Endothelial cell (in vitro differentiated cells): Measurements from ENCODE around the gene PLA2G5. TPM values are rescaled to one million over a fixed set of nuclear protein-coding genes. Genes with fewer than 3 reads are reported as not detected.
"Not testable (repeated sequence)": the region's sequence is repeated elsewhere in the genome, so short reads cannot be mapped to it uniquely, and the experiment has no call there.

Source experiments
- DNase-seq: peaks from one replicate; pipeline ENCODE4 v3.0.0; 2021; ENCODE audit warnings: low spot score
- H3K27ac Mint-ChIP-seq: one replicate; pipeline ENCODE4 v1.8.0; 2021; ENCODE audit warnings: mixed read lengths, inconsistent platforms; ENCODE audit not compliant: unreplicated experiment
- H3K27me3 Mint-ChIP-seq: one replicate; pipeline ENCODE4 v1.8.0; 2021; ENCODE audit warnings: mild to moderate bottlenecking, moderate library complexity, mixed read lengths, inconsistent platforms; ENCODE audit not compliant: unreplicated experiment
- H3K36me3 Mint-ChIP-seq: one replicate; pipeline ENCODE4 v1.8.0; 2021; ENCODE audit warnings: mild to moderate bottlenecking, low read depth, mixed read lengths, inconsistent platforms; ENCODE audit not compliant: unreplicated experiment
- H3K4me1 Mint-ChIP-seq: one replicate; pipeline ENCODE4 v1.8.0; 2021; ENCODE audit warnings: mild to moderate bottlenecking, mixed read lengths, inconsistent platforms; ENCODE audit not compliant: unreplicated experiment
- H3K4me3 Mint-ChIP-seq: one replicate; pipeline ENCODE4 v1.8.0; 2021; ENCODE audit warnings: mild to moderate bottlenecking, mixed read lengths, inconsistent platforms; ENCODE audit not compliant: unreplicated experiment
- H3K9me3 Mint-ChIP-seq: one replicate; pipeline ENCODE4 v1.8.0; 2021; ENCODE audit warnings: mixed read lengths, inconsistent platforms; ENCODE audit not compliant: unreplicated experiment
- CTCF ChIP-seq: fragments of 200-600 bp; sonication (generic); IDR thresholded peaks from one replicate; pipeline ENCODE4 v1.5.0; 2021; ENCODE audit warnings: antibody characterized with exemption; ENCODE audit not compliant: unreplicated experiment
- long read RNA-seq: library from polyadenylated mRNA; unstranded; transcript quantifications from one replicate; pipeline ENCODE4 v2.0.0, GENCODE V29; 2020; ENCODE audit not compliant: unreplicated experiment
- total RNA-seq: library from RNA; stranded (reverse); fragmentation: NEBNext Ultra II Directional; extraction: Animal tissue kit (Norgen Biotek cat#: 25700); gene quantifications from one replicate; pipeline ENCODE4 v1.2.1, GENCODE V29; 2021; ENCODE audit not compliant: unreplicated experiment

The PLA2G5 gene
- total RNA-seq: 0.77 TPM
- long read RNA-seq, partial matches to known transcripts: 0 of 3 reads
- long read RNA-seq, other reads (novel, unspliced or antisense): 3 of 3 reads

GRCh38 chr1:20069874-20070273 is at the start of gene PLA2G5:
TSS of gene PLA2G5 (plus strand) at chr1:20070194. CDS start at chr1:20084831, 14,637 bp downstream.
- Mint-ChIP-seq H3K4me3 (no peak within 1 kb of the TSS), H3K36me3 (no peaks in the 10 kb centered on the region), H3K4me1 (no peaks in the 10 kb centered on the region), H3K27ac (no peak within 1 kb of the TSS), H3K9me3 (no peaks in the 10 kb centered on the region), H3K27me3 (peaks cover 7% of the 10 kb centered on the region)
- TF ChIP-seq CTCF: no peak
- DNase-seq: no peak

DNA sequence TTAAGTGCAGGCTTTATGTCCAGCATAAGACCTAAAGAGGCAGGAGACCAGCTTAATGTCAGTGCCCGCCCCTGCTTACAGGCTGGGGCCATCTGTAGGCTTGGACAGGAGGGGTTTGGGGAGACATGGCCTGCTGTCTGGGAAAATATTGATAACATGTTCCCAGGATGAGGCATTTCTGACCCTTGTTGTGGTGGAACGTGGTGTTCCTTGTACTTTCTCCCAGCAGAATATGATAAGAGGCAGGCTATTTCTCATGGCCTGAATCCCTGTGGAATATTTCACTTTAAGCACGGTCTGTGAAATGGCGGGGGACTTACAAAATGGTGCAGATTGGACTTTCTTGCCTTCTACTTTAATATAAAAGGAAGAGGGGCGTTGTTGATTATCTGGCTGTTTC is 41.9 kb upstream of the PLA2G5 start:
- Mint-ChIP-seq H3K36me3 (peaks cover 6% of the 10 kb centered on the region), H3K4me1 (peaks cover 29% of the 10 kb centered on the region), H3K9me3 (no peaks in the 10 kb centered on the region), H3K27ac (peak overlapping the region; percentile 83), H3K27me3 (peaks cover 5% of the 10 kb centered on the region), H3K4me3 (no peak overlapping the region)
- no peak for TF ChIP-seq CTCF
- no peak for DNase-seq

GRCh38 chr1:20028726-20029125 is 41.3 kb upstream of the PLA2G5 start:
- Mint-ChIP-seq H3K9me3 (no peaks in the 10 kb centered on the region), H3K4me3 (no peak overlapping the region), H3K36me3 (peaks cover 6% of the 10 kb centered on the region), H3K27me3 (peaks cover 5% of the 10 kb centered on the region), H3K27ac (peak overlapping the region; percentile 83), H3K4me1 (peaks cover 29% of the 10 kb centered on the region)
- DNase-seq: no peak
- no peak for TF ChIP-seq CTCF

- no peaks in the 10 kb centered on the region for H3K9me3 Mint-ChIP-seq
Observed at GRCh38 chr1:20029178-20029912, 40.6 kb upstream of the PLA2G5 start.

GRCh38 chr1:20030436-20031151 is 39.4 kb upstream of the PLA2G5 start:
- H3K9me3 Mint-ChIP-seq, H3K27ac Mint-ChIP-seq, DNase-seq, H3K27me3 Mint-ChIP-seq, H3K4me3 Mint-ChIP-seq: not testable (repeated sequence)
- H3K36me3 Mint-ChIP-seq: peaks cover 14% of the 10 kb centered on the region
- peaks cover 29% of the 10 kb centered on the region for H3K4me1 Mint-ChIP-seq

More at GRCh38 chr1:20029178-20029912, 40.6 kb upstream of the PLA2G5 start:
- TF ChIP-seq CTCF: no peak
- peaks cover 29% of the 10 kb centered on the region for H3K4me1 Mint-ChIP-seq
- DNase-seq: no peak
- peak overlapping the region; percentile 43 for H3K4me3 Mint-ChIP-seq
- peaks cover 5% of the 10 kb centered on the region for H3K27me3 Mint-ChIP-seq
- H3K36me3 Mint-ChIP-seq: peaks cover 10% of the 10 kb centered on the region
- H3K27ac Mint-ChIP-seq: no peak overlapping the region
